ENCODE data around the gene TIMM17A.

Gene TIMM17A

DNA sequence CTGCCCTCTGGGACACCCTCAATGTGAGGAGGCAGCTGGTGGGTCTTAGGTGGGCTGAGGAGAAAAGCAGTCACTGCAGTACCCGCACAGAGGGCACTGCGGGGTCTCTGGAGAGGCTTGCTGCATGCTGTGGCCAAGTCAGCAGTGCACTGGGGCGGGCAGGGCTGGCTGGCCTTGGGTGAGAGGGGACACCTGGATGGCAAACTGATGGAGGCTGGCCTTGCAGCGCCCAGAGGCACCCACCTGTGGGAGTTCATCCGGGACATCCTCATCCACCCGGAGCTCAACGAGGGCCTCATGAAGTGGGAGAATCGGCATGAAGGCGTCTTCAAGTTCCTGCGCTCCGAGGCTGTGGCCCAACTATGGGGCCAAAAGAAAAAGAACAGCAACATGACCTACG, 58.3 kb downstream of the TIMM17A start:
- Histone ChIP-seq H3K9me3 (ENCODE audit: control extremely low read depth in 1 of 5, control insufficient read depth in 4 of 5, insufficient read depth in 2 of 5, low read depth in 1 of 5, low read length in 4 of 5) (no peaks in the 10 kb centered on the region), H3K27me3 (replicated peaks in 2 of 5; ENCODE audit: control insufficient read depth in 4 of 5, insufficient read depth in 5 of 5, low read length in 4 of 5) (peaks cover 0 to 8% (median 2%) of the 10 kb centered on the region in 5 experiments), H3K4me1 (ENCODE audit: control extremely low read depth in 1 of 4, control insufficient read depth in 4 of 4, insufficient read depth in 4 of 4, low read length in 3 of 4) (no peaks in the 10 kb centered on the region), H3K36me3 (ENCODE audit: control insufficient read depth in 4 of 4, insufficient read depth in 4 of 4, low read length in 3 of 4) (no peaks in the 10 kb centered on the region), H3K27ac (ENCODE audit: insufficient read depth in 1 of 2, low read depth in 1 of 2, low read length in 2 of 2, poor library complexity in 1 of 2, severe bottlenecking in 2 of 2) (no peak overlapping the region), H3K4me3 (ENCODE audit: control insufficient read depth in 1 of 7, extremely low read depth in 1 of 7, insufficient read depth in 4 of 7, low read depth in 2 of 7, low read length in 6 of 7) (no peak overlapping the region)
- POLR2A ChIA-PET = no interaction called here
- whole genome bisulfite sequencing (ENCODE audit: insufficient coverage) = 100% methylated on average over 12 of the region's 12 CpGs
- no peak for DNase-seq
- CTCF ChIA-PET = interaction anchor here (1.0 kb wide), 1 partner anchor 106 kb away, joined by 3 read pairs; no protein-coding TSS in a partner anchor

- DNase-seq = no peak
- 97% methylated on average over 6 of the region's 6 CpGs for WGBS (ENCODE audit: insufficient coverage)
- peaks cover 0 to 8% (median 2%) of the 10 kb centered on the region in 5 experiments for H3K27me3 ChIP-seq (replicated peaks in 2 of 5; ENCODE audit: control insufficient read depth in 4 of 5, insufficient read depth in 5 of 5, low read length in 4 of 5)
- no peaks in the 10 kb centered on the region for H3K36me3 ChIP-seq (ENCODE audit: control insufficient read depth in 4 of 4, insufficient read depth in 4 of 4, low read length in 3 of 4)
- H3K27ac ChIP-seq (ENCODE audit: insufficient read depth in 1 of 2, low read depth in 1 of 2, low read length in 2 of 2, poor library complexity in 1 of 2, severe bottlenecking in 2 of 2) = no peak overlapping the region
- H3K9me3 ChIP-seq (ENCODE audit: control extremely low read depth in 1 of 5, control insufficient read depth in 4 of 5, insufficient read depth in 2 of 5, low read depth in 1 of 5, low read length in 4 of 5) = no peaks in the 10 kb centered on the region
- POLR2A ChIA-PET = no interaction called here
- CTCF ChIA-PET = interaction anchor here (1.0 to 1.6 kb wide), 3 partner anchors 9 to 106 kb away, joined by 3 to 5 read pairs (median 4); no protein-coding TSS in a partner anchor
- H3K4me3 ChIP-seq (ENCODE audit: control insufficient read depth in 1 of 7, extremely low read depth in 1 of 7, insufficient read depth in 4 of 7, low read depth in 2 of 7, low read length in 6 of 7) = no peak overlapping the region
- H3K4me1 ChIP-seq (ENCODE audit: control extremely low read depth in 1 of 4, control insufficient read depth in 4 of 4, insufficient read depth in 4 of 4, low read length in 3 of 4) = no peaks in the 10 kb centered on the region
Measured at GRCh38 chr1:202014060-202014459, 58.8 kb downstream of the TIMM17A start.

- Histone ChIP-seq H3K27me3 (replicated peaks in 2 of 5; ENCODE audit: control insufficient read depth in 4 of 5, insufficient read depth in 5 of 5, low read length in 4 of 5) (peaks cover 0 to 8% (median 2%) of the 10 kb centered on the region in 5 experiments), H3K4me3 (ENCODE audit: control insufficient read depth in 1 of 7, extremely low read depth in 1 of 7, insufficient read depth in 4 of 7, low read depth in 2 of 7, low read length in 6 of 7) (no peak overlapping the region), H3K27ac (ENCODE audit: insufficient read depth in 1 of 2, low read depth in 1 of 2, low read length in 2 of 2, poor library complexity in 1 of 2, severe bottlenecking in 2 of 2) (no peak overlapping the region), H3K36me3 (ENCODE audit: control insufficient read depth in 4 of 4, insufficient read depth in 4 of 4, low read length in 3 of 4) (no peaks in the 10 kb centered on the region), H3K4me1 (ENCODE audit: control extremely low read depth in 1 of 4, control insufficient read depth in 4 of 4, insufficient read depth in 4 of 4, low read length in 3 of 4) (no peaks in the 10 kb centered on the region), H3K9me3 (ENCODE audit: control extremely low read depth in 1 of 5, control insufficient read depth in 4 of 5, insufficient read depth in 2 of 5, low read depth in 1 of 5, low read length in 4 of 5) (no peaks in the 10 kb centered on the region)
- CTCF ChIA-PET = interaction anchor here (1.3 to 2.0 kb wide), 3 partner anchors 10 to 119 kb away, joined by 4 to 5 read pairs (median 5); no protein-coding TSS in a partner anchor
- 98% methylated on average over 17 of the region's 17 CpGs for whole genome bisulfite sequencing (ENCODE audit: insufficient coverage)
- no peak for DNase-seq
- POLR2A ChIA-PET = no interaction called here
Measured at GRCh38 chr1:202014915-202015661, 59.8 kb downstream of the TIMM17A start.

DNA sequence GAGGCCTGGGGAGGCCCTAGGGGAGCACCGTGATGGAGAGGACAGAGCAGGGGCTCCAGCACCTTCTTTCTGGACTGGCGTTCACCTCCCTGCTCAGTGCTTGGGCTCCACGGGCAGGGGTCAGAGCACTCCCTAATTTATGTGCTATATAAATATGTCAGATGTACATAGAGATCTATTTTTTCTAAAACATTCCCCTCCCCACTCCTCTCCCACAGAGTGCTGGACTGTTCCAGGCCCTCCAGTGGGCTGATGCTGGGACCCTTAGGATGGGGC, 60.3 kb downstream of the TIMM17A start:
- no peak for DNase-seq
- Histone ChIP-seq H3K36me3 (ENCODE audit: control insufficient read depth in 4 of 4, insufficient read depth in 4 of 4, low read length in 3 of 4) (no peaks in the 10 kb centered on the region), H3K9me3 (ENCODE audit: control extremely low read depth in 1 of 5, control insufficient read depth in 4 of 5, insufficient read depth in 2 of 5, low read depth in 1 of 5, low read length in 4 of 5) (no peaks in the 10 kb centered on the region), H3K4me1 (ENCODE audit: control extremely low read depth in 1 of 4, control insufficient read depth in 4 of 4, insufficient read depth in 4 of 4, low read length in 3 of 4) (no peaks in the 10 kb centered on the region), H3K27me3 (replicated peaks in 2 of 5; ENCODE audit: control insufficient read depth in 4 of 5, insufficient read depth in 5 of 5, low read length in 4 of 5) (peaks cover 0 to 8% (median 2%) of the 10 kb centered on the region in 5 experiments), H3K27ac (ENCODE audit: insufficient read depth in 1 of 2, low read depth in 1 of 2, low read length in 2 of 2, poor library complexity in 1 of 2, severe bottlenecking in 2 of 2) (no peak overlapping the region), H3K4me3 (ENCODE audit: control insufficient read depth in 1 of 7, extremely low read depth in 1 of 7, insufficient read depth in 4 of 7, low read depth in 2 of 7, low read length in 6 of 7) (no peak overlapping the region)
- ChIA-PET POLR2A (no interaction called here), CTCF (interaction anchor here (1.3 to 2.0 kb wide), 2 partner anchors 11 to 120 kb away, joined by 5 read pairs; no protein-coding TSS in a partner anchor)
- WGBS (ENCODE audit: insufficient coverage) = 89% methylated on average over 1 of the region's 3 CpGs

DNA sequence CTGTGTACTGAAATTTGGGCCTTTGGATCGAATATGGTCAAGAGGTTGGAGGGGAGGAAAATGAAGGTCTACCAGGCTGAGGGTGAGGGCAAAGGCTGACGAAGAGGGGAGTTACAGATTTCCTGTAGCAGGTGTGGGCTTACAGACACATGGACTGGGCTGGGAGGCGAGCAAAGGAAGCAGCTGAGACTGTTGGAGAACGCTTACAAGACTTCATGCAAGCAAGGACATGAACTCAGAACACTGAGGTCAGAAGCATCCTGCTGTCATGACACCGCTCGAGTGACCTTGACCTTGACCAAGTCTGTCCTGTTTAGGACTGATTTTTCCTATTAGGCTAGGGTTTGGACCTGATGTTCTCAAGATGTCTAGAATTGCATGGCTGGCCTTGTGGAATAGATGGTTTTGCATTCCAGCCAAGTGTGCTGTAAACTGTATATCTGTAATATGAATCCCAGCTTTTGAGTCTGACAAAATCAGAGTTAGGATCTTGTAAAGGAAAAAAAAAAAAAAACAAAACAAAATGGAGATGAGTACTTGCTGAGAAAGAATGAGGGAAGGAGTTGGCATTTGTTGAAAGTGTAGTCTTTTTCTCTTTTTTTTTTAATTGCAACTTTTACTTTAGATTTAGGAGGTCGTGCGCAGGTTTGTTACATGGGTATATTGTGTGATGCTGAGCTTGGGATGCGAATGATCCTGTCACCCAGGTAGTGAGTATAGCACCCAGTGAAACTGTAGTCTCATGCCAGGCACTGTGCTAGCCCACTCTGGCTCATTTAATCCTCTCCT, 60.9 kb downstream of the TIMM17A start:
- ChIA-PET POLR2A (no interaction called here), CTCF (interaction anchor here (2.0 kb wide), 1 partner anchor 120 kb away, joined by 5 read pairs; no protein-coding TSS in a partner anchor)
- no peak for DNase-seq
- WGBS (ENCODE audit: insufficient coverage) = 95% methylated on average over 8 of the region's 9 CpGs
- Histone ChIP-seq H3K9me3 (ENCODE audit: control extremely low read depth in 1 of 5, control insufficient read depth in 4 of 5, insufficient read depth in 2 of 5, low read depth in 1 of 5, low read length in 4 of 5) (no peaks in the 10 kb centered on the region), H3K4me3 (ENCODE audit: control insufficient read depth in 1 of 7, extremely low read depth in 1 of 7, insufficient read depth in 4 of 7, low read depth in 2 of 7, low read length in 6 of 7) (no peak overlapping the region), H3K36me3 (ENCODE audit: control insufficient read depth in 4 of 4, insufficient read depth in 4 of 4, low read length in 3 of 4) (no peaks in the 10 kb centered on the region), H3K27me3 (replicated peaks in 2 of 5; ENCODE audit: control insufficient read depth in 4 of 5, insufficient read depth in 5 of 5, low read length in 4 of 5) (peaks cover 0 to 8% (median 2%) of the 10 kb centered on the region in 5 experiments), H3K27ac (ENCODE audit: insufficient read depth in 1 of 2, low read depth in 1 of 2, low read length in 2 of 2, poor library complexity in 1 of 2, severe bottlenecking in 2 of 2) (no peak overlapping the region), H3K4me1 (ENCODE audit: control extremely low read depth in 1 of 4, control insufficient read depth in 4 of 4, insufficient read depth in 4 of 4, low read length in 3 of 4) (no peaks in the 10 kb centered on the region)

DNA sequence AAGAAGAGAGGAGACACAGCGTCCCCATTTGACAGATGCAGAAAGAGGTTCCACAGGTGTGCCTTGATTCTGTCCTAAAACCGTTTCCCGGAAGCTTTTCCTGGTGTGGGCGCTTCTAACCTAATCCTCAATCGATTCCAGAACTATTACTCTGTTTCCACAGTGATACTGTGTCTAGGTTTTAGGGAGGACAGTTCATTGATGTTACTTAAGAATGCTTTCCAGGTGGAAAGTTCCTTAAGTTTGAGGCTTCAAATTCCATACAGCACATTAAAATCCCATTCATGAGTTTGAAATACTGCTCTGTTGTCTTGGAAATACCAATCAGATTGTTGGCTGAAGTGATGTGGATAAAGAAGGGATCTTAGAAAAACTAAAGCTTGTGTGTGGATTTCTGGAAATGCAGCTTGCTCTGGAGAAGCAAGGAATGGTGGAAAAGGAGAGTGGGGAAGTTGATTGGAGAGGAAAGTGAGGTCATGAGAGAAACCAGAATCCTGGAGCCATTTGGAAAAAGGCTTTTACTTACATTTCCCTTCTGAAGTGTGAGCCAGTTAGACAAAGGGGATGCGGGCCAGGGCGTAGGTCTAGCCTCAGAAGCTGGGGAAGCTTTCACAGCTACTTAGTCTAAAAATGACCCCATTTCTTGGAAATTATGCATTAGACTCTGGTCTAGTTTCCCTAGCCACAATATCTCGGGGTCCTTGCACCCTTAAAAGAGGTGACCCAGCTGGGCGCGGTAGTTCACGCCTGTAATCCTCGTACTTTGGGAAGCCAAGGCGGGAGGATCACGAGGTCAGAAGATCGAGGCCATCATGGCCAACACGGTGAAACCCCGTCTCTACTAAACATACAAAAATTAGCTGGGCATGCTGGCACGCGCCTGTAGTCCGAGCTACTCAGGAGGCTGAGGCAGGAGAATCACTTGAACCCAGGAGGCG, 61.8 kb downstream of the TIMM17A start:
- no peaks in the 10 kb centered on the region for H3K9me3 ChIP-seq (ENCODE audit: control extremely low read depth in 1 of 5, control insufficient read depth in 4 of 5, insufficient read depth in 2 of 5, low read depth in 1 of 5, low read length in 4 of 5)
- 97% methylated on average over 20 of the region's 21 CpGs for WGBS (ENCODE audit: insufficient coverage)

More for the DNA sequence above, 61.8 kb downstream of the TIMM17A start:
- H3K4me3 ChIP-seq (ENCODE audit: control insufficient read depth in 1 of 7, extremely low read depth in 1 of 7, insufficient read depth in 4 of 7, low read depth in 2 of 7, low read length in 6 of 7) = no peak overlapping the region
- DNase-seq = no peak
- peaks cover 0 to 8% (median 2%) of the 10 kb centered on the region in 5 experiments for H3K27me3 ChIP-seq (replicated peaks in 2 of 5; ENCODE audit: control insufficient read depth in 4 of 5, insufficient read depth in 5 of 5, low read length in 4 of 5)
- CTCF ChIA-PET = interaction anchor here (0.6 to 2.0 kb wide), 2 partner anchors 71 to 121 kb away, joined by 3 to 5 read pairs; no protein-coding TSS in a partner anchor
- no peaks in the 10 kb centered on the region for H3K36me3 ChIP-seq (ENCODE audit: control insufficient read depth in 4 of 4, insufficient read depth in 4 of 4, low read length in 3 of 4)
- H3K4me1 ChIP-seq (ENCODE audit: control extremely low read depth in 1 of 4, control insufficient read depth in 4 of 4, insufficient read depth in 4 of 4, low read length in 3 of 4) = no peaks in the 10 kb centered on the region
- POLR2A ChIA-PET = no interaction called here
- H3K27ac ChIP-seq (ENCODE audit: insufficient read depth in 1 of 2, low read depth in 1 of 2, low read length in 2 of 2, poor library complexity in 1 of 2, severe bottlenecking in 2 of 2) = no peak overlapping the region

Measured in common myeloid progenitor, CD34-positive (primary cell).